Natural killer cell (primary cell): ENCODE measurements around the gene TMEM131. TPM values are rescaled to one million over a fixed set of nuclear protein-coding genes. Genes with fewer than 3 reads are reported as not detected.
A peak's percentile ranks its signal among the peaks of the same experiment; 100 is the strongest.

Experiments
- ATAC-seq, 3 donors: fragments of 150-1000 bp in 2 of 3; fragments of 200-7000 bp in 1 of 3; cut with Tn5 transposase; 1 replicate in 1 of 3; 2 replicates in 2 of 3; pipeline ENCODE4 v1.10.0; 2021; ENCODE audit warnings: mild to moderate bottlenecking in 2 of 3, moderate library complexity in 2 of 3
- DNase-seq, 2 donors: peaks; one replicate each; pipeline versions ENCODE4 v3.0.0 to v3.0.0-alpha.2; 2013 to 2021; ENCODE audit warnings: mixed read lengths in 1 of 2
- H3K27ac ChIP-seq: one replicate; pipeline ENCODE4 v1.5.1; 2013; ENCODE audit warnings: mild to moderate bottlenecking, low read length
- H3K27me3 ChIP-seq: one replicate; pipeline ENCODE4 v1.6.1; 2013; ENCODE audit warnings: low read length; ENCODE audit not compliant: control insufficient read depth, insufficient read depth
- H3K36me3 ChIP-seq: one replicate; pipeline ENCODE4 v1.6.1; 2013; ENCODE audit warnings: low read length; ENCODE audit not compliant: control insufficient read depth, insufficient read depth
- H3K4me1 ChIP-seq: one replicate; pipeline ENCODE4 v1.6.1; 2013; ENCODE audit warnings: low read length; ENCODE audit not compliant: control insufficient read depth, insufficient read depth
- H3K4me3 ChIP-seq: one replicate; pipeline ENCODE4 v1.5.1; 2013; ENCODE audit warnings: low read length
- H3K9me3 ChIP-seq: one replicate; pipeline ENCODE4 v1.6.1; 2013; ENCODE audit warnings: low read length; ENCODE audit not compliant: control insufficient read depth, insufficient read depth
- H3K27ac Mint-ChIP-seq, 2 donors: one replicate each; pipeline ENCODE4 v1.8.0; 2022; ENCODE audit warnings: mild to moderate bottlenecking in 2 of 2, mixed read lengths in 2 of 2, moderate library complexity in 1 of 2
- H3K27me3 Mint-ChIP-seq, 2 donors: one replicate each; pipeline ENCODE4 v1.8.0; 2022; ENCODE audit warnings: low read depth in 2 of 2, mixed read lengths in 2 of 2
- H3K36me3 Mint-ChIP-seq: one replicate; pipeline ENCODE4 v1.8.0; 2022; ENCODE audit warnings: mixed read lengths
- H3K4me1 Mint-ChIP-seq, 2 donors: one replicate each; pipeline ENCODE4 v1.8.0; 2022; ENCODE audit warnings: mixed read lengths in 2 of 2
- H3K4me3 Mint-ChIP-seq: one replicate; pipeline ENCODE4 v1.8.0; 2022; ENCODE audit warnings: mild to moderate bottlenecking, moderate library complexity, mixed read lengths
- H3K9me3 Mint-ChIP-seq, 2 donors: one replicate each; pipeline ENCODE4 v1.8.0; 2022; ENCODE audit warnings: mixed read lengths in 2 of 2
- CTCF ChIP-seq: fragments of 200-600 bp; IDR thresholded peaks from one replicate; pipeline ENCODE4 v1.8.0; 2022; ENCODE audit warnings: antibody characterized with exemption
- WGBS: methylation state at CpG from one replicate; pipeline ENCODE4 v1.1.7; 2013; ENCODE audit warnings: missing lambda C conversion rate; ENCODE audit not compliant: insufficient coverage; 5-methylcytosine and 5-hydroxymethylcytosine counted together
- intact Hi-C: fragments of 100-400 bp; cut with micrococcal nuclease; formaldehyde crosslinking; loops from one replicate; pipeline ENCODE4 v1.14.2; 2022
- total RNA-seq, 4 donors: library from RNA; stranded (reverse); fragments of 120-200 nt in 1 of 4; gene quantifications; one replicate each; pipeline versions ENCODE4 v1.2.3 to v1.2.4, GENCODE V29; 2013 to 2022

TMEM131 gene
- total RNA-seq, 3 donors from 2014 or later (not counting 1 experiment from before 2014, with no cell fraction given): 44.8 to 72.1 (median 67.1) TPM

DNA sequence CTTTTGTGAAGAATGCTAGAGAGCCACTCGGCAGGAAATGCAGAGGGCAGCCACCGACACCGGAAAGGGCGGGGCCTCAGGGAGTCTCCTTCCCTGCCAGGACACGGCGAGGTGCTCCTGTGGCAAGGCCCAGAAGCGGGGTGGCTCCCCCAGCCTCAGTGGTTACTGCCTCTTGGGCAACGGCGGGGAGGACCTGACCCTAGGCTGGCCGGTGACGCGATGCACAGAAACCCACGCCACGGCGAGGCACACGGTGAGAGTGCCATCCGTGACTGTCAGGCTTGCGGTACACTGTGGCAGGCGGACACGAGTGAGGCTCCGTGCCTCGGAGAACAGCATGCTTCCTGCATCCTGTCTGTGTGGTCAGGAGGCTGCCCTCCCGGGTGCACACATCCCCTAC, 234.6 kb downstream of the TMEM131 start:
- Mint-ChIP-seq H3K4me1 (peaks cover 37 to 45% of the 10 kb centered on the region in 2 donors), H3K27me3 (no peaks in the 10 kb centered on the region), H3K27ac (peak overlapping the region; percentile 84 to 87), H3K9me3 (no peaks in the 10 kb centered on the region), H3K4me3 (peak overlapping the region; percentile 69), H3K36me3 (peaks cover 7% of the 10 kb centered on the region)
- ATAC-seq (peak; percentile 77 to 84 (median 78)), DNase-seq (peak; percentile 31 to 67)
- intact Hi-C loops: no loop called here
- Histone ChIP-seq H3K27me3 (no peaks in the 10 kb centered on the region), H3K27ac (peak overlapping the region; percentile 71), H3K4me3 (peak overlapping the region; percentile 11), H3K36me3 (peaks cover 50% of the 10 kb centered on the region), H3K4me1 (peaks cover 40% of the 10 kb centered on the region), H3K9me3 (no peaks in the 10 kb centered on the region)
- no peak for TF ChIP-seq CTCF
- WGBS: 46% methylated on average over 23 of the region's 23 CpGs

GRCh38 chr2:97760480-97761049, 235.2 kb downstream of the TMEM131 start:
- no peak for TF ChIP-seq CTCF
- intact Hi-C loops: no loop called here
- no peaks in the 10 kb centered on the region for H3K27me3 ChIP-seq
- Mint-ChIP-seq H3K27ac (peak overlapping the region; percentile 84 to 87), H3K4me1 (peaks cover 37 to 45% of the 10 kb centered on the region in 2 donors), H3K27me3 (no peaks in the 10 kb centered on the region), H3K36me3 (peaks cover 6% of the 10 kb centered on the region), H3K9me3 (no peaks in the 10 kb centered on the region), H3K4me3 (peak overlapping the region; percentile 69)
- H3K4me3 ChIP-seq: peak overlapping the region; percentile 11
- DNase-seq (no peak), ATAC-seq (no peak)
- H3K4me1 ChIP-seq: peaks cover 40% of the 10 kb centered on the region
- peaks cover 50% of the 10 kb centered on the region for H3K36me3 ChIP-seq
- WGBS: 90% methylated on average over 17 of the region's 17 CpGs
- no peaks in the 10 kb centered on the region for H3K9me3 ChIP-seq
- H3K27ac ChIP-seq: peak overlapping the region; percentile 71

- no peaks in the 10 kb centered on the region for H3K36me3 Mint-ChIP-seq
These were observed 235.9 kb downstream of the TMEM131 start for GRCh38 chr2:97759727-97760407.

More at GRCh38 chr2:97759727-97760407, 235.9 kb downstream of the TMEM131 start:
- TF ChIP-seq CTCF: no peak
- intact Hi-C loops: no loop called here
- Mint-ChIP-seq H3K27ac (peak overlapping the region; percentile 84 to 87), H3K27me3 (no peaks in the 10 kb centered on the region), H3K4me3 (peak overlapping the region; percentile 40), H3K4me1 (peaks cover 37 to 45% of the 10 kb centered on the region in 2 donors), H3K9me3 (no peaks in the 10 kb centered on the region)
- 85% methylated on average over 8 of the region's 9 CpGs for WGBS
- Histone ChIP-seq H3K4me3 (no peak overlapping the region), H3K27me3 (no peaks in the 10 kb centered on the region), H3K9me3 (no peaks in the 10 kb centered on the region), H3K27ac (no peak overlapping the region), H3K36me3 (peaks cover 44% of the 10 kb centered on the region), H3K4me1 (peaks cover 40% of the 10 kb centered on the region)
- no peak for ATAC-seq
- DNase-seq: no peak
